K562 (cell line): ENCODE data around the gene UBE2I. TPM values are rescaled to one million over a fixed set of nuclear protein-coding genes. Genes with fewer than 3 reads are reported as not detected.

Experiments used
- AFF4 ChIP-seq: sonication (generic); formaldehyde crosslinking; IDR thresholded peaks from 2 replicates; pipeline ENCODE4 v1.8.0; 2023; ENCODE audit warnings: mild to moderate bottlenecking, missing genetic modification reagents
- CBX2 ChIP-seq: fragments of 200-600 bp; sonication (generic); IDR thresholded peaks from one replicate; pipeline ENCODE4 v1.6.1; 2012; ENCODE audit warnings: mild to moderate bottlenecking, low read length, inconsistent platforms; ENCODE audit not compliant: insufficient read depth, poor library complexity, severe bottlenecking
- CBX8 ChIP-seq: fragments of 200-600 bp; sonication (generic); IDR thresholded peaks from 2 replicates; pipeline ENCODE4 v1.6.1; 2012; ENCODE audit warnings: borderline replicate concordance, mixed run types, low read depth, mild to moderate bottlenecking, moderate library complexity, mixed read lengths, low read length, control low read depth, inconsistent platforms; ENCODE audit not compliant: poor library complexity, severe bottlenecking; ENCODE audit errors: extremely low read depth
- DLX4 ChIP-seq: fragments of 250-450 bp; sonication (Bioruptor Pico); IDR thresholded peaks from 2 replicates; pipeline ENCODE4 v1.6.1; 2021; ENCODE audit warnings: mild to moderate bottlenecking
- DPF2 ChIP-seq: fragments of 450-650 bp; IDR thresholded peaks from 2 replicates; pipeline ENCODE4 v1.6.1; 2016
- EGR1 ChIP-seq: fragments of 450-650 bp; conservative IDR thresholded peaks from 2 replicates; pipeline ENCODE4 v1.6.1; 2017; ENCODE audit warnings: mild to moderate bottlenecking
- ETV5 ChIP-seq: sonication (generic); formaldehyde crosslinking; IDR thresholded peaks from 2 replicates; pipeline ENCODE4 v1.4.0; 2020; ENCODE audit warnings: low read depth, mild to moderate bottlenecking, missing genetic modification reagents
- MLX ChIP-seq, 2 experiments: fragments of 450-650 bp in 1 of 2; sonication (generic) in 1 of 2; formaldehyde crosslinking; conservative IDR thresholded peaks; 2 replicates each; pipeline versions ENCODE4 v1.4.0 to v1.8.1; 2020 to 2022; ENCODE audit warnings: mild to moderate bottlenecking in 1 of 2, missing genetic modification reagents in 1 of 2
- MNT ChIP-seq, 2 experiments: fragments of 450-650 bp; conservative IDR thresholded peaks; 2 replicates each; pipeline ENCODE4 v1.6.1; 2017; ENCODE audit warnings: mild to moderate bottlenecking in 2 of 2, moderate library complexity in 2 of 2
- NR3C1 ChIP-seq: sonication (generic); formaldehyde crosslinking; IDR thresholded peaks from 2 replicates; pipeline ENCODE4 v1.8.1; 2022; ENCODE audit warnings: missing genetic modification reagents
- RBM34 ChIP-seq: fragments of 200-400 bp; formaldehyde crosslinking; IDR thresholded peaks from 2 replicates; pipeline ENCODE4 v1.6.1; 2018; ENCODE audit warnings: low read length, borderline replicate concordance; ENCODE audit not compliant: insufficient read depth
- RFX1 ChIP-seq: fragments of 450-650 bp; IDR thresholded peaks from 2 replicates; pipeline ENCODE4 v1.6.1; 2016; ENCODE audit warnings: mild to moderate bottlenecking, moderate library complexity
- RUNX1 ChIP-seq: sonication (generic); IDR thresholded peaks from 2 replicates; pipeline ENCODE4 v1.6.1; 2016; ENCODE audit warnings: antibody characterized with exemption, low read depth
- SIN3B ChIP-seq: fragments of 450-650 bp; IDR thresholded peaks from 2 replicates; pipeline ENCODE4 v1.6.1; 2017; ENCODE audit warnings: low read depth, mild to moderate bottlenecking, moderate library complexity
- SRF ChIP-seq, 2 experiments: fragments of 250-450, 450-650 bp in 1 of 2; sonication (Bioruptor Pico) in 1 of 2; sonication (generic) in 1 of 2; formaldehyde crosslinking; IDR thresholded peaks; 2 replicates each; pipeline versions ENCODE4 v1.5.0 to v1.5.1; 2020 to 2022; ENCODE audit warnings: mild to moderate bottlenecking in 1 of 2, missing genetic modification reagents in 1 of 2
- TAF15 ChIP-seq: fragments of 200-400 bp; formaldehyde crosslinking; IDR thresholded peaks from 2 replicates; pipeline ENCODE4 v1.6.1; 2017; ENCODE audit warnings: mild to moderate bottlenecking, low read depth, low read length, moderate library complexity
- THRB ChIP-seq: fragments of 450-650 bp; formaldehyde crosslinking; conservative IDR thresholded peaks from 2 replicates; pipeline ENCODE4 v1.4.0; 2022; ENCODE audit warnings: mild to moderate bottlenecking, missing genetic modification characterization
- TRIM24 ChIP-seq, 2 experiments: fragments of 450-650 bp; IDR thresholded peaks; 2 replicates each; pipeline ENCODE4 v1.6.1; 2016
- ZNF77 ChIP-seq: fragments of 250-450 bp; sonication (Bioruptor Pico); IDR thresholded peaks from 2 replicates; pipeline ENCODE4 v1.5.0; 2020
- polyA plus RNA-seq, 8 experiments: library from polyadenylated mRNA; depleted of rRNA in 4 of 8; stranded (reverse) in 5 of 8; unstranded in 3 of 8; fragments of >200 nt; fragmentation: Nextera tagmentation in 2 of 8; fragmentation: Illumina TruSeq in 1 of 8; extraction: Ambion mirVana in 2 of 8; extraction: Trizol in 1 of 8; gene quantifications; 2 replicates each; pipeline versions ENCODE4 v1.2.1 to v1.2.3, GENCODE V29; 2011 to 2014; ENCODE audit warnings: inconsistent platforms in 1 of 8, missing spikeins in 1 of 8
- total RNA-seq, 7 experiments: library from RNA; depleted of rRNA in 6 of 7; stranded (reverse); fragments of >200 nt in 6 of 7; fragmentation: Illumina TruSeq in 2 of 7; extraction: Trizol in 2 of 7; gene quantifications; 2 replicates each; pipeline versions ENCODE4 v1.2.1 to v1.2.3, GENCODE V29; 2011 to 2021; ENCODE audit warnings: low replicate concordance in 1 of 7

UBE2I gene
- total and polyA plus RNA-seq, 9 of the 15 experiments (the other 6 are each of a cell fraction or from before 2014, with no cell fraction given), result 36.6 to 254 (median 104) TPM

- no peak for TF ChIP-seq AFF4
- no peak for TF ChIP-seq RUNX1
- TF ChIP-seq TAF15, result no peak
- TF ChIP-seq CBX8, result no peak
- 0 out of 2 replicates have a peak, but pooled peaks have one; percentile 6 for TF ChIP-seq ETV5 (CRISPR knock-in tag)
- TF ChIP-seq EGR1, result no peak
- no peak for TF ChIP-seq SRF (CRISPR knock-in tag; IDR thresholded peaks at IDR 0.05)
- peak in 1 of 2 experiments; percentile 22; a peak in 1 of 4 replicates for TF ChIP-seq MNT (conservative IDR thresholded peaks at IDR 0.05)
- TF ChIP-seq NR3C1, result no peak
- TF ChIP-seq CBX2, result no peak
- TF ChIP-seq THRB, result no peak
- TF ChIP-seq MLX (CRISPR knock-in tag; conservative IDR thresholded peaks at IDR 0.05), result no peak
- no peak for TF ChIP-seq DPF2
- TF ChIP-seq TRIM24 (IDR thresholded peaks at IDR 0.05), result no peak
- no peak for TF ChIP-seq ZNF77
- no peak for TF ChIP-seq DLX4 (CRISPR knock-in tag)
- no peak for TF ChIP-seq RFX1
- TF ChIP-seq SIN3B, result no peak
- no peak for TF ChIP-seq RBM34
Measured at GRCh38 chr16:1351215-1351581, 41.8 kb downstream of the UBE2I start (continued).
